Inferior parietal cortex (tissue), 1 donor: ENCODE data around the gene GRM6.

Source experiments
- DNase-seq: peaks from one replicate; pipeline ENCODE4 v3.0.0-alpha.2; 2016; ENCODE audit errors: extremely low spot score

Gene GRM6

GRCh38 chr5:178984145-178985072 is 10.7 kb downstream of the GRM6 start:
- DNase-seq = no peak

DNA sequence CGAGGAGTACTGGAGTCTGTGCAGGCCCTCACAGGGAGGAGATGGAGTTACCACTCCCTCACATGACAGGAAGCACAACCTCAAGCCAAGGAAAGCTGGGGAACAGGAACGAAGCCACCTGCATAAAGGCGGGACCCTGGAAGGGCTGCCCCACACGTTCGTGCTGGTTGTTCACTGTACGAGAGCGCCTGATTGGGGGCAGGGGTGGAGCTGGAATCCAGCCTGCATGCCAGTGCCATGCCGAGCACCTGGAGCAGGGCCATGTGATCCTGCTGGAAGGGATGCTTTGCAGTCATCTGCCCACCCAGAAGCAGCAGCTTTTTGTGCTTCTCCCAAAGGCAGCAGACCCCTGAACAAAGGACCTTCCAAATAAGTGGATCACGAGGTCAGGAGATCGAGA is 11.4 kb downstream of the GRM6 start:
- no peak for DNase-seq

GRCh38 chr5:178982941-178983340 is 12.2 kb downstream of the GRM6 start:
- no peak for DNase-seq

- no peak for DNase-seq
These were observed 13.7 kb downstream of the GRM6 start for GRCh38 chr5:178981381-178981780.

DNA sequence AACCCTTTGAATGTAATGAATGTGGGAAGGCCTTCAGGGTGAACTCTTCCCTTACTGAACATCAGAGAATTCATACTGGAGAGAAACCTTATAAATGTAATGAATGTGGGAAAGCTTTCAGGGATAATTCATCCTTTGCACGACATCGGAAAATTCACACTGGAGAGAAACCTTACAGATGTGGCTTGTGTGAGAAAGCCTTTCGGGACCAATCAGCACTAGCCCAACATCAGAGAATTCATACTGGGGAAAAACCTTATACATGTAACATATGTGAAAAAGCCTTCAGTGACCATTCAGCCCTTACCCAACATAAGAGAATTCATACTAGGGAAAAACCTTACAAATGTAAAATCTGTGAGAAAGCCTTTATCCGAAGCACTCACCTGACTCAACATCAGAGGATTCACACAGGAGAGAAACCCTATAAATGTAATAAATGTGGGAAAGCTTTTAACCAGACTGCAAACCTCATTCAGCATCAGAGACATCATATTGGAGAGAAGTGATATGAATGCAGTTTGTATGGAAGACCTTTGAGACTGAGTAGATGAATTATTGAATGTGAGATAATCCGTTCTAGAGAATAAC is 29.6 kb downstream of the GRM6 start:
- DNase-seq = no peak

DNA sequence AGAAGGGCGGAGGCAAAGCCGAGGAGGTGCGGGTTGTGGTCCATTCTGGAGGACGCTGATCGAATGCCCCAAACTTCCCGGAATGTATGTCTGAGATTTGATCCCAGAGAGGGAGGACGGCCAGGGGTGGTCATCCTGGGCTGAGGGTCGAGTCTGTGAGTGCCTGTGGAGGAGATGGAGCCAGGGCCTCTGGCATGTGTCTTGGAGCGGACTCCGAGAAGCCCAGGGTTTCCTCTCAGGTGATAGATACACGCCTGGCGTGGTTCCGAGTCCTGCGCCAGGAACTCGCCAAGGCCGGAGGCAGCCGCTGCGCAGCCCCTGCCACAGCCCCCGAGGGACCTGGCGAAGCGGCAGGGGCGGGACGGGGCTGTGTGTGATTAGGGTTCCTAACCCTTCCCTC is 53.8 kb downstream of the GRM6 start:
- no peak for DNase-seq

DNA sequence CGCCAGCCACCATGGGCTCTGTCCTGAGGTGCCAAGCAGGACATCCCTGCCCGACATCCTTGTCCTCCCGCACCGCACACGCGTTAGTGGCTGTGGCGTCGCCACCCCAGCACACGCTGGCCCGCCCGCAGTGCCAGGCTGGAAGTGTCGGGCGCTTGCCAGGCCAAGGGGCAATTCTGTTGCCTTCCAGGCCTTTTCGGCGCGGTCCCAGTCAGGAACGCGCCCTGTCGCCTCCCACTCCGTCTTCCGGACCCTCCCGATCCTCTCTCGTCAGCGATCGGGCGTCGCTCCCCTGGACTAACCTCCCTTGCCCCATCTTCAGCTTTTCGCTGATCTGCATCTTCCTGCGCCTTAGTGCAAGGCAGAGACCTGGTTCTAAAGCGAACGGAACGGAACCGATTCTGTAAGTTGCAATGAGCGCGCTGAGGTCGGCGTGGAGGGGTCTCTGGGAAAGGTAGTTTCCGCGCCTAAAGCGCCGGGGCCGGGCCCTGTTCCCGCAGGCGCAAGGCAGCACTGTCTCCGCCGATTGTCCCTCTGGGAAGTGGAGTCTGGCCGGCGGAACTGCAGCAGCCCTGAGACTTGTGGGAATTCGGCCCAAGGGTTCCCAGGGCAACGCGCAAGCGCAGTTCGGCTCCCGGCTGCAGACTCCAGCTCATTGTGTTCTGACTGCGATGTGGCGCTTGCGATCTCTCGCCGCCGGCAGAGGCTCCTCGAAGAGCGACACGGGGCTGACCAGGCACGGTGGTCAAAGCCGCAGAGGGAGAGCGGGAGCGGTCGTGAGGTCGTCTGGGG is 54.4 kb downstream of the GRM6 start, which contains the start of gene ZNF454:
Gene ZNF454, plus strand, starts transcription at position 630 of the 792 bp plus-strand sequence. CDS start 1,594 bp downstream, outside the sequence.
- DNase-seq = peak; percentile 94

GRCh38 chr5:178931846-178932760 is 63.0 kb downstream of the GRM6 start:
- no peak for DNase-seq
